ENCODE data around the gene ST8SIA5. TPM values are rescaled to one million over a fixed set of nuclear protein-coding genes. Genes with fewer than 3 reads are reported as not detected.

ST8SIA5 gene
- total and polyA plus RNA-seq, 2 donors (not counting 3 experiments of a cell fraction or from before 2014, with no cell fraction given) = 0.25 to 0.62 TPM

DNA sequence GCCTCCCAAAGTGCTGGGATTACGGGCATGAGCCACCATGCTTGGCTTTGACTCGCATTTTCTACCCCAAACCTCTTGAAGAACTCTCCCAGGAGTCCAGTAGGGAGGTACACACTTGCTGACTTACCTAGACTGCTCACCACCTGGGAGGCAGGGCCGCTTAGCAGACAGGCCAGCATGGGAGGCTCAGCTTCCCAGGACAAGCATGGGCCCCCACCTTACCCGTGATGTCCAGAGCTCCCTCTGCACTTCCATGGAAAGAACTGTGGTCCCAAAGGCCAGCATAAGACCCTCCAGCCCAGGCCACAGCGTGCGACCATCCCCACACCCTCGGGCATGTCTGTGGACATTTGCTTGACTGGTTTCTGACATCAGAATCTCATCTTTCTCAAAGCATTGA, 36.8 kb downstream of the ST8SIA5 start:
- Histone ChIP-seq H3K27ac (ENCODE audit: insufficient read depth, low read depth, low read length) (no peak overlapping the region), H4K20me1 (replicated peaks; ENCODE audit: control insufficient read depth, extremely low read depth, insufficient read depth, low read length) (no peaks in the 10 kb centered on the region), H3K4me2 (ENCODE audit: insufficient read depth, low read length) (no peak overlapping the region), H3K9me3 (replicated peaks; ENCODE audit: control insufficient read depth, insufficient read depth, low read length) (no peaks in the 10 kb centered on the region), H3K79me2 (ENCODE audit: control insufficient read depth, insufficient read depth, low read length) (no peaks in the 10 kb centered on the region), H3K4me1 (ENCODE audit: control insufficient read depth, extremely low read depth, insufficient read depth, low read length) (peaks cover 18% of the 10 kb centered on the region), H3K36me3 (ENCODE audit: control insufficient read depth in 2 of 2, extremely low read depth in 1 of 2, insufficient read depth in 2 of 2, low read length in 2 of 2) (no peaks in the 10 kb centered on the region), H3K9ac (replicated peaks; ENCODE audit: extremely low read depth, insufficient read depth, low read length) (no peak overlapping the region), H3K27me3 (ENCODE audit: control insufficient read depth in 2 of 2, insufficient read depth in 2 of 2, low read length in 2 of 2) (peaks cover under 1 to 3% of the 10 kb centered on the region in 2 experiments), H3K9me1 (replicated peaks; ENCODE audit: control insufficient read depth, extremely low read depth, insufficient read depth, low read length) (no peaks in the 10 kb centered on the region), H3K4me3 (replicated peaks in 1 of 3; ENCODE audit: insufficient read depth in 1 of 3, low read depth in 1 of 3, low read length in 3 of 3) (no peak overlapping the region), H2AFZ (ENCODE audit: low read depth, low read length) (no peak overlapping the region)
- dilution Hi-C loops (cut with MboI; ENCODE audit: extremely low pct_ligation_motif_present, low sequenced_read_pairs) (no loop called here), intact Hi-C loops (cut with micrococcal nuclease) (no loop called here)
- TF ChIP-seq, protein P1, sequence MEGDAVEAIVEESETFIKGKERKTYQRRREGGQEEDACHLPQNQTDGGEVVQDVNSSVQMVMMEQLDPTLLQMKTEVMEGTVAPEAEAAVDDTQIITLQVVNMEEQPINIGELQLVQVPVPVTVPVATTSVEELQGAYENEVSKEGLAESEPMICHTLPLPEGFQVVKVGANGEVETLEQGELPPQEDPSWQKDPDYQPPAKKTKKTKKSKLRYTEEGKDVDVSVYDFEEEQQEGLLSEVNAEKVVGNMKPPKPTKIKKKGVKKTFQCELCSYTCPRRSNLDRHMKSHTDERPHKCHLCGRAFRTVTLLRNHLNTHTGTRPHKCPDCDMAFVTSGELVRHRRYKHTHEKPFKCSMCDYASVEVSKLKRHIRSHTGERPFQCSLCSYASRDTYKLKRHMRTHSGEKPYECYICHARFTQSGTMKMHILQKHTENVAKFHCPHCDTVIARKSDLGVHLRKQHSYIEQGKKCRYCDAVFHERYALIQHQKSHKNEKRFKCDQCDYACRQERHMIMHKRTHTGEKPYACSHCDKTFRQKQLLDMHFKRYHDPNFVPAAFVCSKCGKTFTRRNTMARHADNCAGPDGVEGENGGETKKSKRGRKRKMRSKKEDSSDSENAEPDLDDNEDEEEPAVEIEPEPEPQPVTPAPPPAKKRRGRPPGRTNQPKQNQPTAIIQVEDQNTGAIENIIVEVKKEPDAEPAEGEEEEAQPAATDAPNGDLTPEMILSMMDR (IDR thresholded peaks at IDR 0.05; ENCODE audit: extremely low read depth in 1 of 2, insufficient read depth in 1 of 2, low read depth in 1 of 2, low read length in 2 of 2) = no peak
- TF ChIP-seq JUN (IDR thresholded peaks at IDR 0.05; ENCODE audit: borderline replicate concordance, insufficient read depth, insufficient read length, low read depth) = no peak
- no peak for TF ChIP-seq POLR2AphosphoS5 (IDR thresholded peaks at IDR 0.05; ENCODE audit: insufficient read depth, low read depth, low read length)
- TF ChIP-seq POLR2A (IDR thresholded peaks at IDR 0.05; ENCODE audit: low read depth, low read length) = no peak
- TF ChIP-seq EZH2 (IDR thresholded peaks at IDR 0.05; ENCODE audit: borderline replicate concordance, low read depth, low read length, severe bottlenecking) = no peak
- DNase-seq (ENCODE audit: low read depth, low spot score) (no peak), FAIRE-seq (no peak)
- POLR2A ChIA-PET = no interaction called here
- CTCF ChIA-PET = interaction anchor here (0.9 kb wide), 1 partner anchor 62 kb away, joined by 3 read pairs; no protein-coding TSS in a partner anchor
- BruUV-seq (replicated peaks) = no TSS peak

DNA sequence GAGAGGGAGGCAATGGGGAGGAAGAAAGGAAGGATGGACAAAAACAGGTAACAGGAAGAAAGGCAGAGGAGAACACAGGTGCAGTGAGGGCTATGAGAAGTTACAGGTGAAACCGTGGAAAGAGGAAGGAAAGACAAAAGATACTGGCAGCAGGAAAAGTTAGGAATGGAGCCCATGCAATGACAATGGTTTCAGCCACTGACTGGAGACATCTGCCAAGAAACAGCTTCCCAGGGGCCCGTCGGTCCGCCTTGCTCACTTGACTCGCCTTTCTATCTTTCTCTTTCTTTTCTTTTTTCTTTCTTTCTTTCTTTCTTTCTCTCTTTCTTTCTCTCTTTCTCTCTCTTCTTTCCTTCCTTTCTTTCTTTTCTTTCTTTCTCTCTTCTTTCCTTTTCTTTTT, 37.5 kb downstream of the ST8SIA5 start:
- no peaks in the 10 kb centered on the region for H3K9me1 ChIP-seq (replicated peaks; ENCODE audit: control insufficient read depth, extremely low read depth, insufficient read depth, low read length)
- CTCF ChIA-PET = interaction anchor here (0.9 to 1.1 kb wide), 2 partner anchors 61 to 438 kb away, joined by 3 read pairs; no protein-coding TSS in a partner anchor
- TF ChIP-seq, protein P2, sequence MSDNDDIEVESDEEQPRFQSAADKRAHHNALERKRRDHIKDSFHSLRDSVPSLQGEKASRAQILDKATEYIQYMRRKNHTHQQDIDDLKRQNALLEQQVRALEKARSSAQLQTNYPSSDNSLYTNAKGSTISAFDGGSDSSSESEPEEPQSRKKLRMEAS (IDR thresholded peaks at IDR 0.05; ENCODE audit: insufficient read depth, insufficient read length) = no peak
- TF ChIP-seq EZH2 (IDR thresholded peaks at IDR 0.05; ENCODE audit: borderline replicate concordance, low read depth, low read length, severe bottlenecking) = no peak
- no peak for TF ChIP-seq MYC (IDR thresholded peaks at IDR 0.05; ENCODE audit: low read depth, low read length)
- TF ChIP-seq FOS (IDR thresholded peaks at IDR 0.05; ENCODE audit: borderline replicate concordance, insufficient read depth, low read length) = no peak
- TF ChIP-seq POLR2AphosphoS5 (IDR thresholded peaks at IDR 0.05; ENCODE audit: insufficient read depth, low read depth, low read length) = no peak
- TF ChIP-seq JUN (IDR thresholded peaks at IDR 0.05; ENCODE audit: borderline replicate concordance, insufficient read depth, insufficient read length, low read depth) = no peak
- no TSS peak for BruUV-seq (replicated peaks)
- DNase-seq (ENCODE audit: low read depth, low spot score) (no peak), FAIRE-seq (no peak)
- peaks cover 18% of the 10 kb centered on the region for H3K4me1 ChIP-seq (ENCODE audit: control insufficient read depth, extremely low read depth, insufficient read depth, low read length)
- H3K9ac ChIP-seq (replicated peaks; ENCODE audit: extremely low read depth, insufficient read depth, low read length) = no peak overlapping the region
- no peaks in the 10 kb centered on the region for H3K36me3 ChIP-seq (ENCODE audit: control insufficient read depth in 2 of 2, extremely low read depth in 1 of 2, insufficient read depth in 2 of 2, low read length in 2 of 2)
- H3K79me2 ChIP-seq (ENCODE audit: control insufficient read depth, insufficient read depth, low read length) = no peaks in the 10 kb centered on the region
- H3K4me2 ChIP-seq (ENCODE audit: insufficient read depth, low read length) = peak overlapping the region; percentile 49
- POLR2A ChIA-PET = no interaction called here
- intact Hi-C loops (cut with micrococcal nuclease) = loop anchor here (1.0 to 2.0 kb wide), 2 partner anchors 43 to 61 kb away; no protein-coding TSS in a partner anchor
- H3K9me3 ChIP-seq (replicated peaks; ENCODE audit: control insufficient read depth, insufficient read depth, low read length) = no peaks in the 10 kb centered on the region
- peak overlapping the region; percentile 54 for H3K27ac ChIP-seq (ENCODE audit: insufficient read depth, low read depth, low read length)
- no peaks in the 10 kb centered on the region for H4K20me1 ChIP-seq (replicated peaks; ENCODE audit: control insufficient read depth, extremely low read depth, insufficient read depth, low read length)
- dilution Hi-C loops (cut with MboI; ENCODE audit: extremely low pct_ligation_motif_present, low sequenced_read_pairs) = no loop called here
- H2AFZ ChIP-seq (ENCODE audit: low read depth, low read length) = no peak overlapping the region
- peak overlapping the region in 1 of 3 experiments; percentile 28 for H3K4me3 ChIP-seq (replicated peaks in 1 of 3; ENCODE audit: insufficient read depth in 1 of 3, low read depth in 1 of 3, low read length in 3 of 3)
- peaks cover 2 to 3% of the 10 kb centered on the region in 2 experiments for H3K27me3 ChIP-seq (ENCODE audit: control insufficient read depth in 2 of 2, insufficient read depth in 2 of 2, low read length in 2 of 2)

Measured in endothelial cell of umbilical vein (primary cell).